ACHN (cell line): ENCODE data around the gene NXN.
"Not testable (repeated sequence)": the region's sequence is repeated elsewhere in the genome, so short reads cannot be mapped to it uniquely, and the experiment has no call there.

Source experiments
- DNase-seq: peaks from one replicate; pipeline ENCODE4 v3.0.0-alpha.2; 2015
- in situ Hi-C: cut with HindIII; loops from 2 replicates; pipeline ENCODE4 v1.10.0; 2017; ENCODE audit warnings: low sequenced_read_pairs, low pct_ligation_motif_present, low pct_unique_long_range_greater_than_20kb

Gene NXN

DNA sequence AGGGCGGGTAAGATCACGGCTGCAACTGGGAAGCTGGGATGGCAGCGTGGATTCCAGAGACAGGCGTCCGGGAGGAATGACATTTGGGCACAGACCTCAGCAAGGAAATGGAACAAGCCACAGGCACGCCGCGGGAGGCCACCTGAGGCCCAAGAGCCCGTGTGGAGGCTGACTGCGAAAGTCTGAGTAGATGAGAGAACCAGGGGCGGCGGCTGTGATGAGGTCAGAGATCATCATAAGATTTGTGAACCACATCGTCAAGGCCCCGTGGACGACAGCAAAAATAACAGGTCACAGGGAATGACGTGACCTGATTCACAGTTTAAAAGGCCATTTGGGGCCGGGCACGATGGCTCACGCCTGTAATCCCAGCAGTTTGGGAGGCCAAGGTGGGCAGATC, 149.2 kb downstream of the NXN start:
- in situ Hi-C loops: no loop called here
- DNase-seq: no peak

GRCh38 chr17:829614-830013, 150.0 kb downstream of the NXN start:
- in situ Hi-C loops, DNase-seq: not testable (repeated sequence)

- in situ Hi-C loops: no loop called here
- DNase-seq: no peak
Observed at GRCh38 chr17:828761-829160, 150.8 kb downstream of the NXN start.

DNA sequence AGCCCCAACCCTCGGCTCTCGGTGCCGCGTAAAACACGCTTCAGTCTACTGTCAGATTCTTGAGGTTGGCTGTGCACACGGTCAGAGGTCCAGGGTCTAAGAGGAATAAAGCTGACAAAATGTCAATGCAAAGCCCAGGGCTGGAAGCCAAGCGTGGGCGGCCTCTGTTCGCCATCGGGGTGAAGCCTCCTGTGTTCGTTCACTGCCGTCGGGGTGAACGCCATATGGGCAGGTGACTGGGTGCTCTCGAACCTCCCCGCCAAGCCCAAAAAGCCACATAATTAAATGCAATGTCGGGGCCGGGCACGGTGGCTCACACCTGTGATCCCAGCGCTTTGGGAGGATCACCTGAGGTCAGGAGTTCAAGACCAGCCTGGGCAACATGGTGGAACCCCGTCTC, 152.8 kb downstream of the NXN start:
- in situ Hi-C loops: no loop called here
- no peak for DNase-seq

DNA sequence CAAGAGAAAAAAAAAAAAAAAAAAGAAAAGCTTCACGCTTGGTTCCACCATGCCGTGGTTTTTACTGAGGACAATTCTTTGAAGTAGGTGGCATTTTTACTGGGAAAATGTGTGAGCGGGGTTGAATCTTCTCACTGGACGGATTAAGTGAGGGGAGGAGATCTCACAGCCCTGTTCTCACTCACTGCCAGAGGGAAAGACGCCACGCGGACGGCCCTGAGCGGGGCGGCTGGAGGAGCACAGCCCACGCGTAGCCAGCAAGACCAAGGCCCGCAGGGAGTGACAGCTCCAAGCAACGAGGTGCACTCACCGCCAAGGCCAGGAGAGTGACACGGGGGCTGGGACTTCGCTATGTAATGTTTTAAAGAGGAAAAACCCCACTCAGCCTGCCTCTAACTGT, 154.4 kb downstream of the NXN start:
- no peak for DNase-seq
- in situ Hi-C loops: no loop called here

- no peak for DNase-seq
- in situ Hi-C loops: no loop called here
Observed at GRCh38 chr17:824378-824777, 155.2 kb downstream of the NXN start.

GRCh38 chr17:823501-823902, 156.1 kb downstream of the NXN start:
- DNase-seq: no peak
- in situ Hi-C loops: no loop called here

DNA sequence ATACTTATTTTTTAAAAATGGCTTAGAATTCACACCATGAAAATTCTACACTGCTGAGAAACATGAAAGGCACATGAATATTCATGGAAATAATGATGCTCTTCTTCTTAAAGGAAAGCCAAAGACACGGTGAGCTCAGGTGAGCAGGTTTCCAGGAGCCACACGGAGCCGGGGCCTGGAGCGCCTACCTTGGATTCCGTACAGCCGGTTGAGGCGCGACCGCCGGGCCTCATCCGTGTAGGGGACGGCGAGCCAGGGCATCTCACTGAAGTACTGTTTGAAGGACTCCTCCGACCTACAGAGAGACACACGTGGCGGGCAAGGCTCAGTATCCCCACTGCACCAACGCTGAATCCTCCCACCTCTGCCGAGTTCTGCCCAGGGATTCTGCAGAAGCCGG, 160.3 kb downstream of the NXN start:
- in situ Hi-C loops: no loop called here
- DNase-seq: no peak

GRCh38 chr17:814371-814770, 165.2 kb downstream of the NXN start:
- no peak for DNase-seq
- in situ Hi-C loops: no loop called here

GRCh38 chr17:812638-813204, 166.9 kb downstream of the NXN start:
- in situ Hi-C loops: no loop called here
- DNase-seq: no peak

GRCh38 chr17:811051-811784, 168.4 kb downstream of the NXN start:
- no peak for DNase-seq
- in situ Hi-C loops: no loop called here

DNA sequence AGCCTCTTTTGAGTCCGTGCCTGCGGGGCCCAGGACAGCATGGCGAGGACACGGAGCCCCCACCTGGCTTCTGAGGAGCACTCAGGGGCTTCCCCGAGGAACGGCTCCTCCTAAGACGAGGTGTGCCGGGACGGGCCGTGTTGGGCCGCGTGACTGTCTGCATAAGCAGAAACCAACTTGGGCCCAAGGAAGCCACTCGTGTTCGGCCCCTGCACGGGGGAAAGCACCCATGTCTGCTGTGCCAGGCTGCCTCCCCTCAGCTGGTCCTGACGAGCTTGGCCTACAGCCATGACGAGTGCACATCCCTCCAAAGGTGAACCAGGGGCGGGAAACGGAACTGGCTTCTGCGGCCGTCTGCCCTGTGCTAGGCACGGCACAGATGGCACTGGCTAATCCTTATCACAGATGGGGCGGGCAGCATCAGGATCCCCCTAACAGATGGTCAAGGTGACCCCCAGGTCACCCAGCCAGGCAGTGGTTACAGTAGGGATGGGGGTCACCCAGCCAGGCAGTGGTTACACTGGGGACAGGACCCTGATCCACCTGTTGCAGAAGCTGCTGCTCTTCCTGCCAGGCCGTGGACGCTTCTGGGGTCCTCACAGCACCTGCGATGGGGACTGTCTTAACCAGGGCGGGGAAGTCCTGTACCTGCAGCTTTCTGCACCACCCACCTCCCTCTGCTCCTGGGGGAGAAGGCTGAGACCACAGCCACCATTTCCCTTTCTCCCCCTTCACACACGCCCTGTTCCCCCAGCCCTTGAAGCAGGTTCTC, 171.9 kb downstream of the NXN start:
- DNase-seq: no peak
- in situ Hi-C loops: no loop called here

GRCh38 chr17:806781-807522, 172.6 kb downstream of the NXN start:
- DNase-seq: no peak
- in situ Hi-C loops: no loop called here

DNA sequence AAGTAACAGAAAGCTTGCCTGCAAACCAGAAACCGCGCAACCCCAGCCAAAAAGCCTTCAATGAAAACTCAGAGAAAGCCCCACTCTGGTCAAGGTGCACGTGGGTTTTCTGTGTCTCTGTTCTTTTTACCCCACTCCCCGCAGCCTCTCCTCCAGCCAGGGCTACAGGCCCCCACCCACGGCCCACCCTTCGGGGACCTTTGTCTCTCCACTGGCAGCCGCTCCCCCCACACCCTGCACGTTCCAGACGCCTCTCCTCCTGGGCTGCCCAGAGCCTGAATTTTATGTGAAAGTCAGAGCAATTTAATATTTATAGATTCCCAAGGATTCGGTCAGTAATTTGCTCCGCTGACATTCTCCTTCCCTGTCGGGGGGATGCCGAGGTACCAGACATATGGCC, 173.2 kb downstream of the NXN start:
- DNase-seq: no peak
- in situ Hi-C loops: no loop called here

GRCh38 chr17:805886-806285, 173.7 kb downstream of the NXN start:
- DNase-seq, in situ Hi-C loops: not testable (repeated sequence)

- DNase-seq: no peak
- in situ Hi-C loops: no loop called here
Observed at GRCh38 chr17:804541-805435, 174.8 kb downstream of the NXN start.

- in situ Hi-C loops: no loop called here
Observed at GRCh38 chr17:802901-803881, 176.4 kb downstream of the NXN start.

More at GRCh38 chr17:802901-803881, 176.4 kb downstream of the NXN start:
- no peak for DNase-seq
